CD4-positive, alpha-beta T cell treated with Interleukin-10 for 1 hour (primary cell): ENCODE data around the gene CNNM4.
"Not testable (repeated sequence)": the region's sequence is repeated elsewhere in the genome, so short reads cannot be mapped to it uniquely, and the experiment has no call there.

Experiments used
- DNase-seq: peaks from one replicate; pipeline ENCODE4 v3.0.0-alpha.2; 2020

CNNM4 gene

GRCh38 chr2:96795076-96795475 lies 34.4 kb downstream of the CNNM4 start:
- DNase-seq: no peak

DNA sequence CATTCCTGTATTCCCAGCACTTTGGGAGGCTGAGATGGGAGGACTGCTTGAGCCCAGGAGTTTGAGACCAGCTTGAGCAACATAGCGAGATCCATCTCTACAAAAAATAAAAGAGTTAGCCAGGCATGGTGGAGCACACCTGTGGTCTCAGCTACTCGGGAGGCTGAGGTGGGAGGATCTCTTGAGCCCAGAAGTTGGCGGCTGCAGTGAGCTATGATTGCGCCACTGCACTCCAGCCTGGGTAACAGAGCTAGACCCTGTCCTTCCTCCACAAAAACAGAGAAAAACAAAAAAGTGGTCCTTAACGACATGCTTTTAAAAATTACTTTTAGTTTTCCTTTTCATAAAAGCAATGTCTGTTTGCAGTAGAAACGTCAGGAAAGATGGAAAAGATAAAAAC lies 35.8 kb downstream of the CNNM4 start:
- DNase-seq: not testable (repeated sequence)

DNA sequence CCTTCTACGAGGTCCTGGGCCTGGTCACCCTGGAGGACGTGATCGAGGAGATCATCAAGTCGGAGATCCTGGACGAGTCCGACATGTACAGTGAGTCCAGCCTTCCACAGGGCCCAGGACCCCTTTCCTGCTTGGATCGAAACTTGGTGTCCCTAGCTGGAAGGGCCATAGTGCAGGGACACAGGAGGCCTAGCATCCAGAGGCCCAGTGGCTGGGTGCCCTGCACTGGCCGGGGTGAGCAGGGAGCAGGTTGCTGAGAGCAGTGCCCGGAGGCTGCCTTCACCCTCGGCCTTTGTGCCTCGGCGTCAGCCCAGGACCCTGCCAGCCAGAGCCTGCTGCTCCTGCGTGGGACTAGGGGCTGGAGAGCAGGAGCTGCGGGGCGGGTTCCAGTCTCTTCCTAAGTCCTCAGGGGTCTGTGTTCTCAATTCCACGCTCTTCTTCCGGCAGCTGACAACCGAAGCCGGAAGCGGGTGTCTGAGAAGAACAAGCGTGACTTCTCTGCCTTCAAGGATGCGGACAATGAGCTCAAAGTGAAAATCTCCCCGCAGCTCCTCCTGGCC lies 36.4 kb downstream of the CNNM4 start:
- DNase-seq: no peak

GRCh38 chr2:96798733-96799622 lies 38.3 kb downstream of the CNNM4 start:
- DNase-seq: no peak

DNA sequence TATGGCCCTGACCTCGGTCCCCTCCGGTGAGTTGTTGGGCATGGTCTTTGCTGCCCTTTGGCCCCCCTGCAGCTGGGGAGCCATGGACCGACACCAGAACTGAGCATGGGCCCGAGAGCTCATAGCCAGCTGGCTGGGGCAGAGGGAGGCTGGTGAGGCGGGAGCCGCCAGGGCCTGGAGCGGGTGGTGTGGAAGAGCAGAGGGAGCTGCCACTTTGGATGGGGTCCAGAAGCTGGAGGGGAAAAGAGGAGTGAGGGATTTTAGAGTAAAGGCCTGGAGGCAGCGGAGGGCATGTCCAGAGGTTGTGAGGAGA lies 38.9 kb downstream of the CNNM4 start:
- no peak for DNase-seq

GRCh38 chr2:96800061-96801004 lies 39.6 kb downstream of the CNNM4 start:
- no peak for DNase-seq

- peak; percentile 76 for DNase-seq
These were observed 40.5 kb downstream of the CNNM4 start for GRCh38 chr2:96801005-96801785.

GRCh38 chr2:96801786-96802595 lies 41.3 kb downstream of the CNNM4 start:
- peak; percentile 37 for DNase-seq

DNA sequence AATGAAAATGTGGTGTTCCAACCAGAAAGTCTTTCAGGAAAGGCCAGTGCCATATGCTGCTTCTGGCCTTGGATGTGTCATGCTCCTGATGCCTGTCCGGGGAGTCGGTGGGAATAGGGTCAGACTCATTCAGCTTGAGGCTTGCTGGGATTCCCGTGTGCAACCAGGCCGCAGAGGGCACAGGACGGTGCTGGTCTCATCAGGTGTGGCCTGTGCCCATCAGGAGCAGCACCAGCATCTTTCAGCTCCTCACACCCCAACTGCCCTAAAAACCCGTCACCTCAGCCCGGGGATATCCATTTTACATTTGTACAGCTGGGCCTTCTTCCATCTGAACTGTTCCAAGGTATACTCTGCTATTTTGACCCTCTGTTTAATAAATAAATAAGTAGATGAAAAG lies 42.0 kb downstream of the CNNM4 start:
- DNase-seq: no peak

DNA sequence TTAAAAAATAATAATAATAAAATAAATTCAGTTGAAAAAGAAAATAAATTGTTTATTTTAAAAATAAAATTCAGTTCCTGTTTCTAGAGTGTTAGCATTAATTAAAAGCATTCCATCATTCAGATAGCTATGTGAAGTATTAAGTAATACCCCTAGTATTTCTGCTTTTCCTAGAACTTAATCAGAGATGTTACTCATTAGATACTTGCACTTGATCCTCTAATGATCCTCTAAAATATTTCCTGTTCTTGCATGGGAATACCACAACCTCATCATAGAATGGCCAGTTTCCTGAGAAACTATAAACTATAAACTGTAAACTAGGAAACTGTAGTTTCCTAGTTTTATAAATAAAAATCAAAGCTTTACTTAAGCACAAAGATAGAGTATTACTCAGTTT lies 44.3 kb downstream of the CNNM4 start:
- no peak for DNase-seq

DNA sequence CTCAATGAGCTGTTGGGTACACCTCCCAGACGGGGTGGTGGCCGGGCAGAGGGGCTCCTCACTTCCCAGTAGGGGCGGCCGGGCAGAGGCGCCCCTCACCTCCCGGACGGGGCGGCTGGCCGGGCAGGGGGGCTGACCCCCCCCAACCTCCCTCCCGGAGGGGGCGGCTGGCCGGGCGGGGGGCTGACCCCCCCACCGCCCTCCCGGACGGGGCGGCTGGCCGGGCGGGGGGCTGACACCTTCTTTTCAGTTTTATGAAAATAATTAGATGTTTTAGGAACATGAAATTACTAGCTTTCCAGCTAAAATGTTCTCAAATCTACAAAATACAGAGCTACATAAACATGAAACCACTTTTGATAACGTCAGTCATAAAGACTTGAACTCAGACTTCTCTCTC lies 45.2 kb downstream of the CNNM4 start:
- not testable (repeated sequence) for DNase-seq

- DNase-seq: peak; percentile 49
These were observed 45.9 kb downstream of the CNNM4 start for GRCh38 chr2:96806468-96807126.

- DNase-seq: no peak
These were observed 46.4 kb downstream of the CNNM4 start for GRCh38 chr2:96807127-96807471.

- no peak for DNase-seq
These were observed 47.6 kb downstream of the CNNM4 start for GRCh38 chr2:96808176-96808837.

GRCh38 chr2:96809216-96809882 lies 48.6 kb downstream of the CNNM4 start:
- no peak for DNase-seq

- no peak for DNase-seq
These were observed 49.5 kb downstream of the CNNM4 start for GRCh38 chr2:96809951-96810782.

GRCh38 chr2:96810783-96811192 lies 50.1 kb downstream of the CNNM4 start:
- no peak for DNase-seq

DNA sequence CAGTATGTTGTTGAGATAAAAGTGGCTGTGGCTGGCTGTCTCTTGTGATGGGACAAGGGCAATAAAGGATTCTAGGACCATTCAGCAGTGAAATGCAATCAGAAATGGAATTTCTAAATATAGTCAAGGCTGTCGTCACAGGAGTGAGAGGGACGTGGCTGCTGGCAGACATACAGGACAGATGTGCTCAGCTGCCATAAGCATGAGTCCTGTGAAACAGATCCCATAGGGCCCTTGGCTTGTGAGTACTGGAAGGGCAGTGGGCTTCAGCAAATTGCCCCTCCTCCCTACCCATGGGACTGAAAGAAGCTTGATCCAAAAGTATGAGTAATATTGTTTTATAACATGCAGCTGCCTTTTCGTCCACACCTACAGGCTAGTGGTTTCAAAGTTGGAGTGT lies 51.2 kb downstream of the CNNM4 start:
- DNase-seq: no peak

- DNase-seq: no peak
These were observed 53.0 kb downstream of the CNNM4 start for GRCh38 chr2:96813656-96814055.
